ENCODE results near the gene NAP1L1.

Gene NAP1L1

DNA sequence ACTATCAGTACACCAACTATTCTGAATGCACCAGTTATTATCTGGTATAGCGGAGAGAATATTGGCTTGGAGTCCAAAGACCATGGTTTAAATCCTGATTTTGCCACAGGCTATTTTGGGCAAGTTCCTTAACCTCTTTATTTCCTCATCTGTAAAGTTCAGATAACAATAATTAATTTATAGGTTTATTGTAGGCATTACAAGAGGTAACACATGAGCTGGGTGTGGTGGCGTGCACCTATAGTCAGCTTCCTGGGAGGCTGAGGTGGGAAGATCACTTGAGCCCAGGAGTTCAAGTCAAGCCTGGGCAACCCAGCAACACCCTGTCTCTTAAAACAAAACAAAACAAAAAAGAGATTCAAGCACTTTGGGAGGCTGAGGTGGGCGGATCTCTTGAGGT lies 76.1 kb downstream of the NAP1L1 start:
- TF ChIP-seq SPI1 (IDR thresholded peaks at IDR 0.05; ENCODE audit: borderline replicate concordance, low read depth) (no peak), GABPA (IDR thresholded peaks at IDR 0.05; ENCODE audit: low read depth) (no peak)
- TF ChIP-seq, protein P1, sequence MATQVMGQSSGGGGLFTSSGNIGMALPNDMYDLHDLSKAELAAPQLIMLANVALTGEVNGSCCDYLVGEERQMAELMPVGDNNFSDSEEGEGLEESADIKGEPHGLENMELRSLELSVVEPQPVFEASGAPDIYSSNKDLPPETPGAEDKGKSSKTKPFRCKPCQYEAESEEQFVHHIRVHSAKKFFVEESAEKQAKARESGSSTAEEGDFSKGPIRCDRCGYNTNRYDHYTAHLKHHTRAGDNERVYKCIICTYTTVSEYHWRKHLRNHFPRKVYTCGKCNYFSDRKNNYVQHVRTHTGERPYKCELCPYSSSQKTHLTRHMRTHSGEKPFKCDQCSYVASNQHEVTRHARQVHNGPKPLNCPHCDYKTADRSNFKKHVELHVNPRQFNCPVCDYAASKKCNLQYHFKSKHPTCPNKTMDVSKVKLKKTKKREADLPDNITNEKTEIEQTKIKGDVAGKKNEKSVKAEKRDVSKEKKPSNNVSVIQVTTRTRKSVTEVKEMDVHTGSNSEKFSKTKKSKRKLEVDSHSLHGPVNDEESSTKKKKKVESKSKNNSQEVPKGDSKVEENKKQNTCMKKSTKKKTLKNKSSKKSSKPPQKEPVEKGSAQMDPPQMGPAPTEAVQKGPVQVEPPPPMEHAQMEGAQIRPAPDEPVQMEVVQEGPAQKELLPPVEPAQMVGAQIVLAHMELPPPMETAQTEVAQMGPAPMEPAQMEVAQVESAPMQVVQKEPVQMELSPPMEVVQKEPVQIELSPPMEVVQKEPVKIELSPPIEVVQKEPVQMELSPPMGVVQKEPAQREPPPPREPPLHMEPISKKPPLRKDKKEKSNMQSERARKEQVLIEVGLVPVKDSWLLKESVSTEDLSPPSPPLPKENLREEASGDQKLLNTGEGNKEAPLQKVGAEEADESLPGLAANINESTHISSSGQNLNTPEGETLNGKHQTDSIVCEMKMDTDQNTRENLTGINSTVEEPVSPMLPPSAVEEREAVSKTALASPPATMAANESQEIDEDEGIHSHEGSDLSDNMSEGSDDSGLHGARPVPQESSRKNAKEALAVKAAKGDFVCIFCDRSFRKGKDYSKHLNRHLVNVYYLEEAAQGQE (IDR thresholded peaks at IDR 0.05; ENCODE audit: insufficient replicate concordance, low read depth) = no peak
- no peak for DNase-seq (ENCODE audit: low read depth in 1 of 2, low spot score in 1 of 2)
- H3K27ac ChIP-seq (replicated peaks) = no peak overlapping the region
- no peak overlapping the region for H3K4me3 ChIP-seq (replicated peaks; ENCODE audit: insufficient read depth, low read length)
- H3K27me3 ChIP-seq (ENCODE audit: insufficient read depth, poor library complexity, severe bottlenecking) = no peaks in the 10 kb centered on the region

DNA sequence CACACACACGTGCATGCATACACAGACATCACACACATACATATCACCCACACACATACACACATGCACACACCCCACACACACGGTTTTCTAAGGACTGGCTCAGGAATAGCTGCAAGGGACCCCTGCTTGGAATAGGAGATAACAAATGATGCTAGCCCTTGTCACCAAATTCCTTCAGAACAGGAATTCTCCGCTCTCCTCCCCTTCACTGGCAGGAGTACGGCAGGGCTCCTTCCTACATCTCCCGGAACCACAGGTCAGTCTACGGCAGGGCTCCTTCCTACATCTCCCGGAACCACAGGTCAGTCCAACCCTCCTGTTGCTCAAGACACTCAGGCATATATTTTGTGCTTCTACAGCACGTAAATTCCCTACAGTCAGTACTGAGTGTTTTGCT lies 76.8 kb downstream of the NAP1L1 start:
- no peak overlapping the region for H3K27ac ChIP-seq (replicated peaks)
- DNase-seq (ENCODE audit: low read depth in 1 of 2, low spot score in 1 of 2) = no peak
- no peaks in the 10 kb centered on the region for H3K27me3 ChIP-seq (ENCODE audit: insufficient read depth, poor library complexity, severe bottlenecking)
- no peak overlapping the region for H3K4me3 ChIP-seq (replicated peaks; ENCODE audit: insufficient read depth, low read length)
- no peak for TF ChIP-seq GABPA (IDR thresholded peaks at IDR 0.05; ENCODE audit: low read depth)
- no peak for TF ChIP-seq SPI1 (IDR thresholded peaks at IDR 0.05; ENCODE audit: borderline replicate concordance, low read depth)
- TF ChIP-seq POLR2AphosphoS5 (IDR thresholded peaks at IDR 0.05; ENCODE audit: low read depth) = no peak
- TF ChIP-seq, protein P1 (IDR thresholded peaks at IDR 0.05; ENCODE audit: insufficient replicate concordance, low read depth) = no peak
- TF ChIP-seq, protein P2, sequence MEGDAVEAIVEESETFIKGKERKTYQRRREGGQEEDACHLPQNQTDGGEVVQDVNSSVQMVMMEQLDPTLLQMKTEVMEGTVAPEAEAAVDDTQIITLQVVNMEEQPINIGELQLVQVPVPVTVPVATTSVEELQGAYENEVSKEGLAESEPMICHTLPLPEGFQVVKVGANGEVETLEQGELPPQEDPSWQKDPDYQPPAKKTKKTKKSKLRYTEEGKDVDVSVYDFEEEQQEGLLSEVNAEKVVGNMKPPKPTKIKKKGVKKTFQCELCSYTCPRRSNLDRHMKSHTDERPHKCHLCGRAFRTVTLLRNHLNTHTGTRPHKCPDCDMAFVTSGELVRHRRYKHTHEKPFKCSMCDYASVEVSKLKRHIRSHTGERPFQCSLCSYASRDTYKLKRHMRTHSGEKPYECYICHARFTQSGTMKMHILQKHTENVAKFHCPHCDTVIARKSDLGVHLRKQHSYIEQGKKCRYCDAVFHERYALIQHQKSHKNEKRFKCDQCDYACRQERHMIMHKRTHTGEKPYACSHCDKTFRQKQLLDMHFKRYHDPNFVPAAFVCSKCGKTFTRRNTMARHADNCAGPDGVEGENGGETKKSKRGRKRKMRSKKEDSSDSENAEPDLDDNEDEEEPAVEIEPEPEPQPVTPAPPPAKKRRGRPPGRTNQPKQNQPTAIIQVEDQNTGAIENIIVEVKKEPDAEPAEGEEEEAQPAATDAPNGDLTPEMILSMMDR (IDR thresholded peaks at IDR 0.05; ENCODE audit: insufficient read depth, low read length) = no peak

DNA sequence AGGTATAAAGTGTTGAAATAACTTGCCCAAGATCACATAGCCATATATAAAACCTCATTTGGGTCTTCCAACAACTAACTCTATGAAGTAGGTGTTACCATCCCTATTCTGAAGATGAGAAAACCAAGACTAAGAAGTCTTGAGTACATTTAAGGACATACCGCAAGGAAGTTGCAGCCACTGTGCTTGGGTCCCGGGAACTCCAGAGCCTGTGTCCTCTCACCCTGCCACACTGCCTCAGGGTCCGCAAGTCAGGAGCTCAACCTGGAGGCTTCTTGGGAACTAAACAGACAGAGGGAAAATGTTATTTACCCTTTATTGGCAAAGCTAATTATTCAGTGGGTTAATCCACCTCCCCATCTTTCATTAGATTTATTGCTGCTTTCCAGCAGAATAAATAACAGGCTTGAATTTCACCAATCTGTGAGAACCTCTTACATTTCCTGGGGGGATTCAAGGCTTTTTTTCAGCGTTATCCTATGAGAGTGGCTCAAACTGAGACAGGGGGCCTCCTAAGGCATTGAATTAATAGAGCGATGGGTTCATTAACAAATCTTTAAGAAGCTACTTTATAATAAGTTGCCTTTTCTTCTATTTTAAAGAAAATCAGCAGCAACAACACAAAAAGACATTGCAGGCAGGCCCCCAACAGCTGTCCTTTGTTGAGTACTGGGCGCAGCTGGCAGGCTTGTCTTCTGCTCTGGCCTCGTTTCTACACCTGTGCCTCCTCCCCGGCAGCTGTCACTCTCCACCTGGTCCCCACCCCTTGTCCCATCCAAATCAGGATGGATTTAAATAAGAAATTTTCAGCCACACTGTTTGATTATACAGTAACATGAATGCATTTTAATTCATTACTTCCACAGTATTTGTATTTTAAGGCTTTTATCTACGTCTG lies 78.2 kb downstream of the NAP1L1 start:
- TF ChIP-seq GABPA (IDR thresholded peaks at IDR 0.05; ENCODE audit: low read depth) = no peak
- no peak for TF ChIP-seq SPI1 (IDR thresholded peaks at IDR 0.05; ENCODE audit: borderline replicate concordance, low read depth)
- TF ChIP-seq, protein P2 (IDR thresholded peaks at IDR 0.05; ENCODE audit: insufficient read depth, low read length) = no peak
- no peak for TF ChIP-seq POLR2AphosphoS5 (IDR thresholded peaks at IDR 0.05; ENCODE audit: low read depth)
- TF ChIP-seq, protein P1 (IDR thresholded peaks at IDR 0.05; ENCODE audit: insufficient replicate concordance, low read depth) = no peak
- Histone ChIP-seq H3K27me3 (ENCODE audit: insufficient read depth, poor library complexity, severe bottlenecking) (no peaks in the 10 kb centered on the region), H3K4me3 (replicated peaks; ENCODE audit: insufficient read depth, low read length) (no peak overlapping the region), H3K27ac (replicated peaks) (no peak overlapping the region)
- no peak for DNase-seq (ENCODE audit: low read depth in 1 of 2, low spot score in 1 of 2)
